Panc1 (cell line): ENCODE data around the gene LRRC31. TPM values are rescaled to one million over a fixed set of nuclear protein-coding genes. Genes with fewer than 3 reads are reported as not detected.

ENCODE experiments used
- ATAC-seq: fragments of 200-7000 bp; cut with Tn5 transposase; 2 replicates; pipeline ENCODE4 v1.9.1; 2020; ENCODE audit warnings: mild to moderate bottlenecking, moderate library complexity
- BruUV-seq: library from RNA; stranded (reverse); fragments of 400-500 nt; replicated peaks from 2 replicates; lab custom pipeline; 2021; lab: Mats Ljungman, UMichigan
- CTCF ChIA-PET: fragments of 300-600 bp; sonication (Branson Sonifier 250); formaldehyde crosslinking; loops from one replicate; lab custom pipeline; 2022; ENCODE audit warnings: antibody characterized with exemption; lab: Charles Lee
- POLR2A ChIA-PET: fragments of 300-600 bp; sonication (Branson Sonifier 250); formaldehyde crosslinking; loops from one replicate; lab custom pipeline; 2022; ENCODE audit warnings: antibody characterized with exemption; lab: Charles Lee
- DNase-seq: peaks from one replicate; pipeline ENCODE4 v3.0.0-alpha.2; 2010; ENCODE audit warnings: low read depth, low spot score
- H3K27ac ChIP-seq: 2 replicates; pipeline ENCODE4 v1.5.1; 2011; ENCODE audit warnings: mild to moderate bottlenecking, low read length, inconsistent platforms
- H3K27me3 ChIP-seq: fragments of 200-500 bp; sonication (Bioruptor generic); 2 replicates; pipeline ENCODE4 v1.6.0; 2014; ENCODE audit warnings: low read length, inconsistent platforms; ENCODE audit not compliant: control insufficient read depth, insufficient read depth
- H3K36me3 ChIP-seq: fragments of 200-500 bp; sonication (Bioruptor generic); 2 replicates; pipeline ENCODE4 v1.5.1; 2014; ENCODE audit warnings: inconsistent platforms, mild to moderate bottlenecking, low read length, moderate library complexity; ENCODE audit not compliant: control insufficient read depth, insufficient read depth
- H3K4me1 ChIP-seq: 2 replicates; pipeline ENCODE4 v1.5.1; 2011; ENCODE audit warnings: inconsistent platforms, mild to moderate bottlenecking, low read length, moderate library complexity; ENCODE audit not compliant: control insufficient read depth, insufficient read depth
- H3K4me3 ChIP-seq, 2 experiments: 2 replicates each; pipeline ENCODE4 v1.5.1; 2011 to 2012; ENCODE audit warnings: low read depth in 2 of 2, low read length in 2 of 2, mild to moderate bottlenecking in 2 of 2, inconsistent platforms in 1 of 2, moderate library complexity in 1 of 2
- H3K9me3 ChIP-seq: fragments of 200-500 bp; sonication (Bioruptor generic); 2 replicates; pipeline ENCODE4 v1.5.1; 2014; ENCODE audit warnings: low read depth, mild to moderate bottlenecking, inconsistent platforms, low read length, moderate library complexity; ENCODE audit not compliant: control insufficient read depth, insufficient read depth
- CTCF ChIP-seq: fragments of 450-650 bp; IDR thresholded peaks from 2 replicates; pipeline ENCODE4 v1.5.1; 2017; ENCODE audit warnings: mild to moderate bottlenecking
- POLR2AphosphoS5 ChIP-seq: IDR thresholded peaks from 2 replicates; pipeline ENCODE4 v1.6.1; 2012; ENCODE audit warnings: mild to moderate bottlenecking, low read depth, low read length, moderate library complexity
- REST ChIP-seq, 2 experiments: IDR thresholded peaks; 2 replicates each; pipeline ENCODE4 v1.6.1; 2011 to 2012; ENCODE audit warnings: low read depth in 2 of 2, control low read depth in 1 of 2, low read length in 1 of 2, mild to moderate bottlenecking in 1 of 2, moderate library complexity in 1 of 2; ENCODE audit not compliant: insufficient read depth in 1 of 2
- SIN3A ChIP-seq: IDR thresholded peaks from 2 replicates; pipeline ENCODE4 v1.6.1; 2012; ENCODE audit warnings: low read depth, mild to moderate bottlenecking, low read length, moderate library complexity, borderline replicate concordance; ENCODE audit not compliant: insufficient read depth
- TCF7L2 ChIP-seq: IDR thresholded peaks from 2 replicates; pipeline ENCODE4 v1.6.1; 2011; ENCODE audit warnings: mild to moderate bottlenecking, low read depth, low read length, inconsistent platforms
- in situ Hi-C: cut with HindIII; loops from 2 replicates; pipeline ENCODE4 v1.10.0; 2016; ENCODE audit warnings: low sequenced_read_pairs, low pct_unique_long_range_greater_than_20kb
- intact Hi-C: fragments of 100-400 bp; cut with micrococcal nuclease; formaldehyde crosslinking; loops from one replicate; pipeline ENCODE4 v1.10.0; 2022; ENCODE audit not compliant: unreplicated experiment
- total RNA-seq: library from RNA; stranded (reverse); gene quantifications from one replicate; pipeline ENCODE4 v1.2.1, GENCODE V29; 2021; ENCODE audit not compliant: unreplicated experiment

LRRC31 gene
- total RNA-seq, 1 experiment from 2014 or later, result not detected

DNA sequence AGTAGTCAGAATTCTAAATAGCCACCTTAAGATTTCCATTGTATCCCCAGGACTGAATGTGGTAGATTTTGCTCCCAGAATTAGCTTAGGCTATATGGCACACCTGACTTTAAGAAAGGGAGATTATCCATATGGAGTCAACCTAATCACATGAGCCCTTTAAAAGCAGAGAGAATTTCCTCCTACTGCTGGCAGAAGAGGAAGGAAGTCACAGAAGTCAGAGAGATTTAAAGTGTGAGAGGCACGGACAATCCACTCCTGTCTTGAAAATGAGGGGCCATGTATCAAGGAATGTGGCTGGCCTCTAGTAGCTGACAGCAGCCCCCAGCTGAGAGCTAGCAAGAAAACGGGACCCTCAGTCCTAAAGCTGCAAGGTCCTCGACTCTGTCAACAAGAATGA lies 26.8 kb downstream of the LRRC31 start:
- intact Hi-C loops (no loop called here), in situ Hi-C loops (no loop called here)
- Histone ChIP-seq H3K36me3 (no peaks in the 10 kb centered on the region), H3K4me3 (no peak overlapping the region), H3K4me1 (no peaks in the 10 kb centered on the region), H3K27ac (no peak overlapping the region), H3K9me3 (no peaks in the 10 kb centered on the region), H3K27me3 (peaks cover 9% of the 10 kb centered on the region; the same call in 1 of the 2 replicates)
- TF ChIP-seq SIN3A (no peak), REST (IDR thresholded peaks at IDR 0.05; ENCODE audit: insufficient read depth in 1 of 2, low read depth in 2 of 2, low read length in 1 of 2) (no peak), CTCF (no peak), TCF7L2 (no peak), POLR2AphosphoS5 (no peak)
- BruUV-seq, result no TSS peak
- DNase-seq (no peak), ATAC-seq (no peak)
- ChIA-PET CTCF (interaction anchor here (0.5 kb wide), 1 partner anchor 237 kb away, joined by 4 read pairs; no protein-coding TSS in a partner anchor), POLR2A (no interaction called here)

DNA sequence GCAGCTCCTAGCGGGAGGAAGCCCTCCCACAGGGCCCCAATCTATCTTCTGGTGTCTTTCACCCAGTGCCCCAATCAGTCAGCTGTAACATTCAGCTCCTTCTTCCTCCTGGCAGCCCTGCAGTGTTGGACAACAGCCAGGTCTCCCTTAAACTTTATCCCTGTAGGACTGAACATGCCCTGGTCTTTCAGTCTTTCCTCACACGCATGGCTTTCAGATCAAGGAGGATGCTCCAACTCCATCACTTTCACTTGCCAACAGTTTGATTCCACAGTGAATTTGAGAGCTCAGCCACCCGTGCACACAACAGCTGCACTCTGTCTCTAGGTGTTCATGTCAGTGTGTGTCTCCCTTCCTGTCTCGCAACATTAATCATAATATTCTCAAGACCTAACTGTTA lies 28.6 kb downstream of the LRRC31 start:
- no peaks in the 10 kb centered on the region for H3K4me1 ChIP-seq
- ATAC-seq (no peak), DNase-seq (no peak)
- BruUV-seq, result no TSS peak
- TF ChIP-seq TCF7L2, result no peak
- TF ChIP-seq SIN3A, result no peak
- TF ChIP-seq REST (IDR thresholded peaks at IDR 0.05; ENCODE audit: insufficient read depth in 1 of 2, low read depth in 2 of 2, low read length in 1 of 2), result no peak
- TF ChIP-seq POLR2AphosphoS5, result no peak
- TF ChIP-seq CTCF, result no peak
- H3K9me3 ChIP-seq, result no peaks in the 10 kb centered on the region
- POLR2A ChIA-PET, result interaction anchor here (0.6 kb wide), 1 partner anchor 56 kb away, joined by 8 read pairs; no protein-coding TSS in a partner anchor
- no peak overlapping the region for H3K27ac ChIP-seq
- H3K36me3 ChIP-seq, result no peaks in the 10 kb centered on the region
- CTCF ChIA-PET, result no interaction called here
- H3K4me3 ChIP-seq, result no peak overlapping the region
- in situ Hi-C loops (no loop called here), intact Hi-C loops (no loop called here)
- H3K27me3 ChIP-seq, result peaks cover 9% of the 10 kb centered on the region; the same call in 1 of the 2 replicates
